Mucosa of rectum (tissue), 2 donors: ENCODE results near the gene KNL1.

Source experiments
- H3K27ac ChIP-seq, 2 donors: one replicate each; pipeline ENCODE4 v1.7.0; 2013; ENCODE audit warnings: inconsistent platforms in 2 of 2, low read depth in 2 of 2, low read length in 2 of 2
- H3K27me3 ChIP-seq, 2 donors: one replicate each; pipeline ENCODE4 v1.7.0; 2013; ENCODE audit warnings: low read length in 2 of 2; ENCODE audit not compliant: control insufficient read depth in 2 of 2, insufficient read depth in 2 of 2
- H3K36me3 ChIP-seq, 2 donors: one replicate each; pipeline ENCODE4 v1.7.0; 2013; ENCODE audit warnings: low read length in 2 of 2; ENCODE audit not compliant: control insufficient read depth in 2 of 2, insufficient read depth in 2 of 2
- H3K4me1 ChIP-seq, 2 donors: one replicate each; pipeline ENCODE4 v1.7.0; 2013; ENCODE audit warnings: low read length in 2 of 2, mild to moderate bottlenecking in 1 of 2; ENCODE audit not compliant: control insufficient read depth in 2 of 2, insufficient read depth in 2 of 2
- H3K4me3 ChIP-seq, 2 donors: one replicate each; pipeline ENCODE4 v1.7.0; 2013; ENCODE audit warnings: low read length in 2 of 2
- H3K9ac ChIP-seq, 2 donors: one replicate each; pipeline ENCODE4 v1.7.0; 2013; ENCODE audit warnings: low read length in 2 of 2, low read depth in 1 of 2, mild to moderate bottlenecking in 1 of 2
- H3K9me3 ChIP-seq, 2 donors: one replicate each; pipeline ENCODE4 v1.7.0; 2013; ENCODE audit warnings: low read length in 2 of 2; ENCODE audit not compliant: control insufficient read depth in 2 of 2
- donor health status: healthy.
- donor health status: Normal muscosa, but diverticular disease.

Gene KNL1

GRCh38 chr15:40600956-40601355 is 6.9 kb downstream of the KNL1 start:
- Histone ChIP-seq H3K36me3 (no peaks in the 10 kb centered on the region), H3K4me3 (no peak overlapping the region), H3K27me3 (no peaks in the 10 kb centered on the region), H3K9me3 (no peaks in the 10 kb centered on the region), H3K9ac (no peak overlapping the region), H3K4me1 (no peaks in the 10 kb centered on the region), H3K27ac (no peak overlapping the region)

DNA sequence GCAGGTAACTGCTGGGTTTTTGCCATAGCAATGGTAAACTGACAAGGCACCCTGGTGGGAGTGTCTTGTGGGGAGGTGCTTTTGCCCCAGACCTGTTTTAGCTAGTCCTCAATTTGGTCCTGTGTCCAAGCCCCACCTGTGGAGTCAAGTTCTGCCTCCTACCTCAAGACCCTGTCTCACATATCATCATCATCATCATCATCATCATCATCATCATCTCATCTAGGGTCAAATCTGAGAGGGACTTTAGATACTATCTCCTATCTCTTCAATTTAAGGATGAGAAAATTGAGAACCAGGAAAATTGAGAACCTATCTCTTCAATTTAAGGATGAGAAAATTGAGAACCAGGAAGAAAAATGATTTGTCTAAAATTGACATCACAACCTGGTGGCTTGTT is 9.9 kb downstream of the KNL1 start:
- no peaks in the 10 kb centered on the region for H3K9me3 ChIP-seq
- no peak overlapping the region for H3K9ac ChIP-seq
- no peaks in the 10 kb centered on the region for H3K27me3 ChIP-seq
- no peak overlapping the region for H3K27ac ChIP-seq
- H3K4me1 ChIP-seq, result no peaks in the 10 kb centered on the region
- no peak overlapping the region for H3K4me3 ChIP-seq
- no peaks in the 10 kb centered on the region for H3K36me3 ChIP-seq

DNA sequence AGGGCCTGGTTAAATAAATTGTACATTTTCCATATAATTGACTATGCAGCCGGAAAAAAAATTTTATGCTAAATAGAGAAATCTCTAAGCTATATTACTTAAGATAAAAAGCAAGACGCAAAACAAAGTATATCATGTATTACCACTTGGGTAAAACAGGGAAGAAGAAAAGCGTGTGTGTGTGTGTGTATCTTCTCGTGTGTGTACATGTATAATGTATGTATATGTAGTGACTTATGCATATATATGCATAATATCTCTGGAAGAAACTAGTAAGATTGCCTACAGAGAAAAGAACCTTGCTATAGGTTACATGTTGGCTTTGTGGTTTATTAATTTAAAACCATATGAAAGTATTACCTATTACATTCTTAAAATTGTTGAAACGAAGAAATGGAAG is 19.0 kb downstream of the KNL1 start:
- Histone ChIP-seq H3K9ac (no peak overlapping the region), H3K4me1 (no peaks in the 10 kb centered on the region), H3K4me3 (no peak overlapping the region), H3K27me3 (no peaks in the 10 kb centered on the region), H3K36me3 (no peaks in the 10 kb centered on the region), H3K9me3 (no peaks in the 10 kb centered on the region), H3K27ac (no peak overlapping the region)

DNA sequence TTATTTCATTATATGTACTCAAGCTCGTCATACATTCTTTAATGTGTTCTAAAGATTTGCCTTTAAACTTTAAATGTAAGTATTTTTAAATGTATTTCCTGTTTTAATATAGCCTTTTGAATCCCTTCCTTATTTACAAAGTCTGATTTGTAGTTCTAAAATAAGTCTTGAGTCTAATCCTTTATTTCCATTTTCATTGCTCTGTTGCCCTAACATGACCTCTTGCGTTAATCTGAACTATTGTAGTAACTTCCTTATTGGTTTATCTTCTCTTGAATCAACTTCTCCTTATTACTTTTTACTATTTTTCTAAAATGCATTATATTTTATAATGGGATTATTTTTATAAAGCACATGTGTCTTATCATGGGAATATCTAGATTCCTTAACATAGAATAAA is 24.0 kb downstream of the KNL1 start:
- no peaks in the 10 kb centered on the region for H3K4me1 ChIP-seq
- H3K36me3 ChIP-seq, result no peaks in the 10 kb centered on the region
- H3K4me3 ChIP-seq, result no peak overlapping the region
- H3K9ac ChIP-seq, result no peak overlapping the region
- no peak overlapping the region for H3K27ac ChIP-seq
- H3K27me3 ChIP-seq, result no peaks in the 10 kb centered on the region
- H3K9me3 ChIP-seq, result no peaks in the 10 kb centered on the region

GRCh38 chr15:40618906-40619305 is 24.9 kb downstream of the KNL1 start:
- no peak overlapping the region for H3K27ac ChIP-seq
- H3K36me3 ChIP-seq, result no peaks in the 10 kb centered on the region
- no peaks in the 10 kb centered on the region for H3K4me1 ChIP-seq
- H3K9ac ChIP-seq, result no peak overlapping the region
- H3K27me3 ChIP-seq, result no peaks in the 10 kb centered on the region
- no peak overlapping the region for H3K4me3 ChIP-seq
- H3K9me3 ChIP-seq, result no peaks in the 10 kb centered on the region

- Histone ChIP-seq H3K9me3 (no peaks in the 10 kb centered on the region), H3K27me3 (no peaks in the 10 kb centered on the region), H3K9ac (no peak overlapping the region), H3K36me3 (no peaks in the 10 kb centered on the region), H3K27ac (no peak overlapping the region), H3K4me3 (no peak overlapping the region), H3K4me1 (no peaks in the 10 kb centered on the region)
These were observed 29.3 kb downstream of the KNL1 start for GRCh38 chr15:40623361-40623760.

- Histone ChIP-seq H3K4me1 (no peaks in the 10 kb centered on the region), H3K36me3 (no peaks in the 10 kb centered on the region), H3K9ac (no peak overlapping the region), H3K27ac (no peak overlapping the region), H3K4me3 (no peak overlapping the region), H3K9me3 (no peaks in the 10 kb centered on the region), H3K27me3 (no peaks in the 10 kb centered on the region)
These were observed 36.3 kb downstream of the KNL1 start for GRCh38 chr15:40630313-40630712.

- Histone ChIP-seq H3K36me3 (no peaks in the 10 kb centered on the region), H3K27ac (no peak overlapping the region), H3K9ac (no peak overlapping the region), H3K27me3 (no peaks in the 10 kb centered on the region), H3K9me3 (no peaks in the 10 kb centered on the region), H3K4me3 (no peak overlapping the region), H3K4me1 (no peaks in the 10 kb centered on the region)
These were observed 39.1 kb downstream of the KNL1 start for GRCh38 chr15:40633178-40633577.

DNA sequence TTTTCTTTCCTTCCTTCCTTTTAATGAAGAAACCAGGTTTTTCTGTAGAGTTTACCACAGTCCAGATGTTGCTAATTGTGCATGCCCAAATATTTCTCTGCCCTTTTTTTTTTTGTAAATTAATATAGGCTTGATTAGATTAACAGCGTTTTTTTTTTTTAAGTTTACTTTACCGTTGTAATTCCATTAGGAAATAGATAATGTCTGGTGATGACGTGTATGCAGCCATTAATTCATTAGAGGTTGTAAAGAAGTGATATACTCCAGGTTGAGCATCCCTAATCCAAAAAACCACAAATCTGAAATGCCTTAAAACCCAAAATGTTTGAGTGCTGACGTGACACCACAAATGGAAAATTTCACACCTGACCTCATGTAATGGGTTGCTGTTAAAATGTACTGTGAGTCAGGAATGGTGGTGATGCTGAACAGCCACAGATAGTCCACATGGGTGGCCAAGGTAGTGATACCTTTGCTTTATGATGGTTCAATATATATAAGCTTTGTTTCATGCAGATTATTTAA is 43.2 kb downstream of the KNL1 start:
- Histone ChIP-seq H3K36me3 (peaks cover 0 to 4% of the 10 kb centered on the region in 2 donors), H3K27ac (no peak overlapping the region), H3K4me1 (no peaks in the 10 kb centered on the region), H3K27me3 (no peaks in the 10 kb centered on the region), H3K4me3 (no peak overlapping the region), H3K9ac (no peak overlapping the region), H3K9me3 (no peaks in the 10 kb centered on the region)

- Histone ChIP-seq H3K9ac (no peak overlapping the region), H3K4me1 (no peaks in the 10 kb centered on the region), H3K36me3 (peaks cover 0 to 4% of the 10 kb centered on the region in 2 donors), H3K4me3 (no peak overlapping the region), H3K27me3 (no peaks in the 10 kb centered on the region), H3K27ac (no peak overlapping the region), H3K9me3 (no peaks in the 10 kb centered on the region)
These were observed 45.6 kb downstream of the KNL1 start for GRCh38 chr15:40639677-40640076.

DNA sequence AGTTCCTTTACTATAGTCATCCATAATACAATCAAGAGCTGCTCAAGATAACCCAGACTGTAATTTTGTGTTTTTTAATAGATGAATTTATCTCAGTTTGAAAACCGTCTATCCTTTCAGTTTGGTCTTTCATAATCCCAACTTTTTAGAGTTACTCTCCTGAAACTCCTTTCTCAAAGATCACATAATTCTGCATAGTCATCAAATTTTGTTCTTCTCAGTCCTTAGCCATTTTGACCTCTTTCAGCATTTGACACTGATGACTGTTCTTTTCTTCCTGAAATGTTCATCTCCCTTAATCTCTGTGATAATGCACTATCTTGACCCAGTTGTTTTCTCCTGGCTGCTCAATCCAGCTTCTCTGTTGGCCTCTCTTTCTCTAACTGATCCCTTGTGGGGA is 53.5 kb downstream of the KNL1 start:
- Histone ChIP-seq H3K27me3 (no peaks in the 10 kb centered on the region), H3K27ac (no peak overlapping the region), H3K36me3 (no peaks in the 10 kb centered on the region), H3K4me3 (no peak overlapping the region), H3K9me3 (no peaks in the 10 kb centered on the region), H3K9ac (no peak overlapping the region), H3K4me1 (no peaks in the 10 kb centered on the region)
